ENCODE measurements around the gene MAST3. TPM values are rescaled to one million over a fixed set of nuclear protein-coding genes. Genes with fewer than 3 reads are reported as not detected.

The MAST3 gene
- total and polyA plus RNA-seq, 2 of the 13 experiments (the other 11 are each of a cell fraction or from before 2014, with no cell fraction given), result 4.1 to 4.6 TPM

DNA sequence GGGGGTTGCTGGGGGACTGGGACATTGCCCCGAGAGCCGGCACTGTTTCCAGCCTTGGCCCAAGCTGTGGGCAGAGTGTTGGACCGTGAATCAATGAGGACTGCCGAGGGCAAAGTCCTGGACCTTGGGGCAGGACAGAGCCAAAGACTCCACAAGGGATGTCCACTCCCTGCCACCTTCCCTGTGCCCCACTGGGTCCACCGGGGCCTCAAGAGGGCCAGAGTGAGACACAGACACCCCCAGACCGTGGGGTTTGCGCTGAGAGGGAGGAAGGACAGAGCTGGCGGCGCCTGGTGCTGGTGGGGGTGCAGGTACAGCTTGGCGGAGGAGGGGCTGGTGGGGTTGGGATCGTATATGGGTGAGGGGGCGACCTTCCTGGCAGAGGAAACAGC lies 11.8 kb downstream of the MAST3 start (continued):
- TF ChIP-seq, protein P1, sequence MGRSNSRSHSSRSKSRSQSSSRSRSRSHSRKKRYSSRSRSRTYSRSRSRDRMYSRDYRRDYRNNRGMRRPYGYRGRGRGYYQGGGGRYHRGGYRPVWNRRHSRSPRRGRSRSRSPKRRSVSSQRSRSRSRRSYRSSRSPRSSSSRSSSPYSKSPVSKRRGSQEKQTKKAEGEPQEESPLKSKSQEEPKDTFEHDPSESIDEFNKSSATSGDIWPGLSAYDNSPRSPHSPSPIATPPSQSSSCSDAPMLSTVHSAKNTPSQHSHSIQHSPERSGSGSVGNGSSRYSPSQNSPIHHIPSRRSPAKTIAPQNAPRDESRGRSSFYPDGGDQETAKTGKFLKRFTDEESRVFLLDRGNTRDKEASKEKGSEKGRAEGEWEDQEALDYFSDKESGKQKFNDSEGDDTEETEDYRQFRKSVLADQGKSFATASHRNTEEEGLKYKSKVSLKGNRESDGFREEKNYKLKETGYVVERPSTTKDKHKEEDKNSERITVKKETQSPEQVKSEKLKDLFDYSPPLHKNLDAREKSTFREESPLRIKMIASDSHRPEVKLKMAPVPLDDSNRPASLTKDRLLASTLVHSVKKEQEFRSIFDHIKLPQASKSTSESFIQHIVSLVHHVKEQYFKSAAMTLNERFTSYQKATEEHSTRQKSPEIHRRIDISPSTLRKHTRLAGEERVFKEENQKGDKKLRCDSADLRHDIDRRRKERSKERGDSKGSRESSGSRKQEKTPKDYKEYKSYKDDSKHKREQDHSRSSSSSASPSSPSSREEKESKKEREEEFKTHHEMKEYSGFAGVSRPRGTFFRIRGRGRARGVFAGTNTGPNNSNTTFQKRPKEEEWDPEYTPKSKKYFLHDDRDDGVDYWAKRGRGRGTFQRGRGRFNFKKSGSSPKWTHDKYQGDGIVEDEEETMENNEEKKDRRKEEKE (IDR thresholded peaks at IDR 0.05), result no peak
- TF ChIP-seq SMARCC2 (IDR thresholded peaks at IDR 0.05) (no peak), HNRNPL (IDR thresholded peaks at IDR 0.05; ENCODE audit: low read depth, low read length) (peak; percentile 97), ZBTB7B (CRISPR knock-in tag; IDR thresholded peaks at IDR 0.05) (peak; percentile 79; the same call in 1 of the 2 replicates), ADNP (CRISPR knock-in tag; IDR thresholded peaks at IDR 0.05) (no peak), ZNF431 (CRISPR knock-in tag; IDR thresholded peaks at IDR 0.05; ENCODE audit: borderline replicate concordance, low read depth) (no peak), RFX1 (IDR thresholded peaks at IDR 0.05) (no peak), HOXA5 (CRISPR knock-in tag; IDR thresholded peaks at IDR 0.05) (0 out of 2 replicates have a peak, but pooled peaks have one; percentile 16), MAFF (IDR thresholded peaks at IDR 0.05; ENCODE audit: low read depth, low read length) (no peak), ATF7-NPFF (CRISPR knock-in tag; IDR thresholded peaks at IDR 0.05; ENCODE audit: low read depth) (no peak)
- TF ChIP-seq, protein P2, sequence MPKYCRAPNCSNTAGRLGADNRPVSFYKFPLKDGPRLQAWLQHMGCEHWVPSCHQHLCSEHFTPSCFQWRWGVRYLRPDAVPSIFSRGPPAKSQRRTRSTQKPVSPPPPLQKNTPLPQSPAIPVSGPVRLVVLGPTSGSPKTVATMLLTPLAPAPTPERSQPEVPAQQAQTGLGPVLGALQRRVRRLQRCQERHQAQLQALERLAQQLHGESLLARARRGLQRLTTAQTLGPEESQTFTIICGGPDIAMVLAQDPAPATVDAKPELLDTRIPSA (CRISPR knock-in tag; IDR thresholded peaks at IDR 0.05; ENCODE audit: borderline replicate concordance), result no peak
- TF ChIP-seq, protein P3, sequence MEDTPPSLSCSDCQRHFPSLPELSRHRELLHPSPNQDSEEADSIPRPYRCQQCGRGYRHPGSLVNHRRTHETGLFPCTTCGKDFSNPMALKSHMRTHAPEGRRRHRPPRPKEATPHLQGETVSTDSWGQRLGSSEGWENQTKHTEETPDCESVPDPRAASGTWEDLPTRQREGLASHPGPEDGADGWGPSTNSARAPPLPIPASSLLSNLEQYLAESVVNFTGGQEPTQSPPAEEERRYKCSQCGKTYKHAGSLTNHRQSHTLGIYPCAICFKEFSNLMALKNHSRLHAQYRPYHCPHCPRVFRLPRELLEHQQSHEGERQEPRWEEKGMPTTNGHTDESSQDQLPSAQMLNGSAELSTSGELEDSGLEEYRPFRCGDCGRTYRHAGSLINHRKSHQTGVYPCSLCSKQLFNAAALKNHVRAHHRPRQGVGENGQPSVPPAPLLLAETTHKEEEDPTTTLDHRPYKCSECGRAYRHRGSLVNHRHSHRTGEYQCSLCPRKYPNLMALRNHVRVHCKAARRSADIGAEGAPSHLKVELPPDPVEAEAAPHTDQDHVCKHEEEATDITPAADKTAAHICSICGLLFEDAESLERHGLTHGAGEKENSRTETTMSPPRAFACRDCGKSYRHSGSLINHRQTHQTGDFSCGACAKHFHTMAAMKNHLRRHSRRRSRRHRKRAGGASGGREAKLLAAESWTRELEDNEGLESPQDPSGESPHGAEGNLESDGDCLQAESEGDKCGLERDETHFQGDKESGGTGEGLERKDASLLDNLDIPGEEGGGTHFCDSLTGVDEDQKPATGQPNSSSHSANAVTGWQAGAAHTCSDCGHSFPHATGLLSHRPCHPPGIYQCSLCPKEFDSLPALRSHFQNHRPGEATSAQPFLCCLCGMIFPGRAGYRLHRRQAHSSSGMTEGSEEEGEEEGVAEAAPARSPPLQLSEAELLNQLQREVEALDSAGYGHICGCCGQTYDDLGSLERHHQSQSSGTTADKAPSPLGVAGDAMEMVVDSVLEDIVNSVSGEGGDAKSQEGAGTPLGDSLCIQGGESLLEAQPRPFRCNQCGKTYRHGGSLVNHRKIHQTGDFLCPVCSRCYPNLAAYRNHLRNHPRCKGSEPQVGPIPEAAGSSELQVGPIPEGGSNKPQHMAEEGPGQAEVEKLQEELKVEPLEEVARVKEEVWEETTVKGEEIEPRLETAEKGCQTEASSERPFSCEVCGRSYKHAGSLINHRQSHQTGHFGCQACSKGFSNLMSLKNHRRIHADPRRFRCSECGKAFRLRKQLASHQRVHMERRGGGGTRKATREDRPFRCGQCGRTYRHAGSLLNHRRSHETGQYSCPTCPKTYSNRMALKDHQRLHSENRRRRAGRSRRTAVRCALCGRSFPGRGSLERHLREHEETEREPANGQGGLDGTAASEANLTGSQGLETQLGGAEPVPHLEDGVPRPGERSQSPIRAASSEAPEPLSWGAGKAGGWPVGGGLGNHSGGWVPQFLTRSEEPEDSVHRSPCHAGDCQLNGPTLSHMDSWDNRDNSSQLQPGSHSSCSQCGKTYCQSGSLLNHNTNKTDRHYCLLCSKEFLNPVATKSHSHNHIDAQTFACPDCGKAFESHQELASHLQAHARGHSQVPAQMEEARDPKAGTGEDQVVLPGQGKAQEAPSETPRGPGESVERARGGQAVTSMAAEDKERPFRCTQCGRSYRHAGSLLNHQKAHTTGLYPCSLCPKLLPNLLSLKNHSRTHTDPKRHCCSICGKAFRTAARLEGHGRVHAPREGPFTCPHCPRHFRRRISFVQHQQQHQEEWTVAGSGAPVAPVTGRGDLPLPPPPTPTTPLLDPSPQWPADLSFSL (CRISPR knock-in tag; IDR thresholded peaks at IDR 0.05), result no peak
- TF ChIP-seq, protein P4, sequence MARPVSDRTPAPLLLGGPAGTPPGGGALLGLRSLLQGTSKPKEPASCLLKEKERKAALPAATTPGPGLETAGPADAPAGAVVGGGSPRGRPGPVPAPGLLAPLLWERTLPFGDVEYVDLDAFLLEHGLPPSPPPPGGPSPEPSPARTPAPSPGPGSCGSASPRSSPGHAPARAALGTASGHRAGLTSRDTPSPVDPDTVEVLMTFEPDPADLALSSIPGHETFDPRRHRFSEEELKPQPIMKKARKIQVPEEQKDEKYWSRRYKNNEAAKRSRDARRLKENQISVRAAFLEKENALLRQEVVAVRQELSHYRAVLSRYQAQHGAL (CRISPR knock-in tag; IDR thresholded peaks at IDR 0.05; ENCODE audit: not compliant biosample characterization), result no peak
- TF ChIP-seq, protein P5, sequence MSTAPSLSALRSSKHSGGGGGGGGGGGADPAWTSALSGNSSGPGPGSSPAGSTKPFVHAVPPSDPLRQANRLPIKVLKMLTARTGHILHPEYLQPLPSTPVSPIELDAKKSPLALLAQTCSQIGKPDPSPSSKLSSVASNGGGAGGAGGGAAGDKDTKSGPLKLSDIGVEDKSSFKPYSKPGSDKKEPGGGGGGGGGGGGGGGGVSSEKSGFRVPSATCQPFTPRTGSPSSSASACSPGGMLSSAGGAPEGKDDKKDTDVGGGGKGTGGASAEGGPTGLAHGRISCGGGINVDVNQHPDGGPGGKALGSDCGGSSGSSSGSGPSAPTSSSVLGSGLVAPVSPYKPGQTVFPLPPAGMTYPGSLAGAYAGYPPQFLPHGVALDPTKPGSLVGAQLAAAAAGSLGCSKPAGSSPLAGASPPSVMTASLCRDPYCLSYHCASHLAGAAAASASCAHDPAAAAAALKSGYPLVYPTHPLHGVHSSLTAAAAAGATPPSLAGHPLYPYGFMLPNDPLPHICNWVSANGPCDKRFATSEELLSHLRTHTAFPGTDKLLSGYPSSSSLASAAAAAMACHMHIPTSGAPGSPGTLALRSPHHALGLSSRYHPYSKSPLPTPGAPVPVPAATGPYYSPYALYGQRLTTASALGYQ (CRISPR knock-in tag; IDR thresholded peaks at IDR 0.05), result no peak
- TF ChIP-seq, protein P6, sequence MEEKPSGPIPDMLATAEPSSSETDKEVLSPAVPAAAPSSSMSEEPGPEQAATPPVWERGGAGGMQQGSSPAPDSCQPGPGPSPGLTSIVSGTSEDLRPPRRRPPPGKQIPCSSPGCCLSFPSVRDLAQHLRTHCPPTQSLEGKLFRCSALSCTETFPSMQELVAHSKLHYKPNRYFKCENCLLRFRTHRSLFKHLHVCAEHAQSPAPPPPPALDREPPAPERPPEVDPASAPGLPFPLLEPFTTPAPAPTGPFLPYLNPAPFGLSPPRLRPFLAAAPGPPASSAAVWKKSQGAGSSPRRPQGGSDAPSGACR (CRISPR knock-in tag; IDR thresholded peaks at IDR 0.05), result peak; percentile 77; the same call in 1 of the 2 replicates
- TF ChIP-seq, protein P7, sequence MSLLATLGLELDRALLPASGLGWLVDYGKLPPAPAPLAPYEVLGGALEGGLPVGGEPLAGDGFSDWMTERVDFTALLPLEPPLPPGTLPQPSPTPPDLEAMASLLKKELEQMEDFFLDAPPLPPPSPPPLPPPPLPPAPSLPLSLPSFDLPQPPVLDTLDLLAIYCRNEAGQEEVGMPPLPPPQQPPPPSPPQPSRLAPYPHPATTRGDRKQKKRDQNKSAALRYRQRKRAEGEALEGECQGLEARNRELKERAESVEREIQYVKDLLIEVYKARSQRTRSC (CRISPR knock-in tag; IDR thresholded peaks at IDR 0.05; ENCODE audit: low read depth), result no peak

Data from HepG2 (cell line).